ENCODE results near the gene ARGFX. TPM values are rescaled to one million over a fixed set of nuclear protein-coding genes. Genes with fewer than 3 reads are reported as not detected.

Gene ARGFX
- not detected in 2 replicates for total RNA-seq (2021)
- Bru-seq, nascent RNA, result percentile 9 among the genes with signal in this experiment
- not detected for BruChase-seq, experiment 1, labeled RNA remaining after a 2-hour chase
- percentile 9 among the genes with signal in this experiment for BruChase-seq, experiment 2, labeled RNA remaining after a 6-hour chase
- long read RNA-seq, result 0 reads

- CTCF ChIA-PET, result no interaction called here
- BruUV-seq (replicated peaks), result no TSS peak
These were observed at the start of gene ARGFX for GRCh38 chr3:121567649-121568048. Gene ARGFX, plus strand, starts transcription at chr3:121567949. Its CDS starts 2,765 bp downstream, at chr3:121570714.

GRCh38 chr3:121517953-121518655, 49.6 kb upstream of the ARGFX start:
- TF ChIP-seq EZH2 (IDR thresholded peaks at IDR 0.05; ENCODE audit: borderline replicate concordance, low read depth, low read length, poor library complexity, severe bottlenecking), result no peak
- no peak for TF ChIP-seq CTCF (conservative IDR thresholded peaks at IDR 0.05; ENCODE audit: low read depth, low read length)
- ChIA-PET CTCF (no interaction called here), POLR2A (ENCODE audit: low non-redundant PET) (no interaction called here)
- H3K4me1 ChIP-seq (ENCODE audit: insufficient read depth, low read length, poor library complexity, severe bottlenecking), result no peaks in the 10 kb centered on the region
- intact Hi-C loops (cut with micrococcal nuclease; ENCODE audit: unreplicated experiment), result no loop called here
- H3K9me3 ChIP-seq (ENCODE audit: low read depth, low read length, poor library complexity, severe bottlenecking), result no peaks in the 10 kb centered on the region
- H3K27ac ChIP-seq (ENCODE audit: low read depth, low read length, poor library complexity, severe bottlenecking), result no peak overlapping the region
- DNase-seq (ENCODE audit: low spot score), result no peak
- no peaks in the 10 kb centered on the region for H3K27me3 ChIP-seq (replicated peaks; ENCODE audit: insufficient read depth, low read depth, low read length, poor library complexity)
- no TSS peak for BruUV-seq (replicated peaks)
- H3K4me3 ChIP-seq (ENCODE audit: low read depth, low read length, poor library complexity, severe bottlenecking), result no peak overlapping the region
- peaks cover 47% of the 10 kb centered on the region for H3K36me3 ChIP-seq (ENCODE audit: insufficient read depth, low read length, poor library complexity, severe bottlenecking)

More at GRCh38 chr3:121567649-121568048, at the start of gene ARGFX:
- H3K27ac ChIP-seq (ENCODE audit: low read depth, low read length, poor library complexity, severe bottlenecking), result no peak within 1 kb of the TSS
- intact Hi-C loops (cut with micrococcal nuclease; ENCODE audit: unreplicated experiment), result no loop called here
- H3K9me3 ChIP-seq (ENCODE audit: low read depth, low read length, poor library complexity, severe bottlenecking), result no peaks in the 10 kb centered on the region
- POLR2A ChIA-PET (ENCODE audit: low non-redundant PET), result no interaction called here
- H3K4me1 ChIP-seq (ENCODE audit: insufficient read depth, low read length, poor library complexity, severe bottlenecking), result no peaks in the 10 kb centered on the region
- DNase-seq (ENCODE audit: low spot score), result no peak
- TF ChIP-seq EZH2 (IDR thresholded peaks at IDR 0.05; ENCODE audit: borderline replicate concordance, low read depth, low read length, poor library complexity, severe bottlenecking) (no peak), CTCF (conservative IDR thresholded peaks at IDR 0.05; ENCODE audit: low read depth, low read length) (no peak)
- H3K27me3 ChIP-seq (replicated peaks; ENCODE audit: insufficient read depth, low read depth, low read length, poor library complexity), result no peaks in the 10 kb centered on the region
- H3K4me3 ChIP-seq (ENCODE audit: low read depth, low read length, poor library complexity, severe bottlenecking), result no peak within 1 kb of the TSS
- H3K36me3 ChIP-seq (ENCODE audit: insufficient read depth, low read length, poor library complexity, severe bottlenecking), result no peaks in the 10 kb centered on the region

- intact Hi-C loops (cut with micrococcal nuclease; ENCODE audit: unreplicated experiment), result no loop called here
- no peaks in the 10 kb centered on the region for H3K4me1 ChIP-seq (ENCODE audit: insufficient read depth, low read length, poor library complexity, severe bottlenecking)
- DNase-seq (ENCODE audit: low spot score), result no peak
- ChIA-PET POLR2A (ENCODE audit: low non-redundant PET) (no interaction called here), CTCF (no interaction called here)
- no peak overlapping the region for H3K27ac ChIP-seq (ENCODE audit: low read depth, low read length, poor library complexity, severe bottlenecking)
- no peaks in the 10 kb centered on the region for H3K27me3 ChIP-seq (replicated peaks; ENCODE audit: insufficient read depth, low read depth, low read length, poor library complexity)
- H3K4me3 ChIP-seq (ENCODE audit: low read depth, low read length, poor library complexity, severe bottlenecking), result no peak overlapping the region
- TF ChIP-seq CTCF (conservative IDR thresholded peaks at IDR 0.05; ENCODE audit: low read depth, low read length) (no peak), EZH2 (IDR thresholded peaks at IDR 0.05; ENCODE audit: borderline replicate concordance, low read depth, low read length, poor library complexity, severe bottlenecking) (no peak)
- BruUV-seq (replicated peaks), result no TSS peak
- peaks cover 45% of the 10 kb centered on the region for H3K36me3 ChIP-seq (ENCODE audit: insufficient read depth, low read length, poor library complexity, severe bottlenecking)
- H3K9me3 ChIP-seq (ENCODE audit: low read depth, low read length, poor library complexity, severe bottlenecking), result no peaks in the 10 kb centered on the region
These were observed 47.2 kb upstream of the ARGFX start for GRCh38 chr3:121520510-121520909.

All from A673 (cell line).